Transverse colon (tissue), 4 donors: Measurements from ENCODE around the gene LRFN2. TPM values are rescaled to one million over a fixed set of nuclear protein-coding genes. Genes with fewer than 3 reads are reported as not detected.

Source experiments
- DNase-seq: peaks from one replicate; pipeline ENCODE4 v3.0.0-alpha.2; 2019
- H3K27ac ChIP-seq, 4 donors: fragments of 200-600 bp; sonication (generic); 2 replicates each; pipeline ENCODE4 v1.5.1; 2016 to 2018; ENCODE audit warnings: inconsistent platforms in 4 of 4
- H3K27me3 ChIP-seq: fragments of 200-600 bp; sonication (generic); 2 replicates; pipeline ENCODE4 v1.5.1; 2017; ENCODE audit warnings: inconsistent platforms
- H3K36me3 ChIP-seq, 4 donors: fragments of 200-600 bp; sonication (generic); 2 replicates each; pipeline ENCODE4 v1.5.1; 2017 to 2019; ENCODE audit warnings: inconsistent platforms in 4 of 4
- H3K4me1 ChIP-seq, 4 donors: fragments of 200-600 bp; sonication (generic); 2 replicates each; pipeline ENCODE4 v1.5.1; 2017 to 2020; ENCODE audit warnings: inconsistent platforms in 4 of 4
- H3K4me3 ChIP-seq, 4 donors: fragments of 200-600 bp; sonication (generic); 1 replicate in 1 of 4; 2 replicates in 3 of 4; pipeline versions ENCODE4 v1.5.1 to v1.6.1; 2017 to 2019; ENCODE audit warnings: inconsistent platforms in 4 of 4
- H3K9me3 ChIP-seq, 2 donors: fragments of 200-600 bp; sonication (generic); 2 replicates each; pipeline ENCODE4 v1.5.1; 2017 to 2019; ENCODE audit warnings: inconsistent platforms in 2 of 2
- CTCF ChIP-seq, 5 experiments: fragments of 200-600 bp in 3 of 5; fragments of 450-650 bp in 2 of 5; sonication (generic) in 3 of 5; IDR thresholded peaks; 1 replicate in 2 of 5; 2 replicates in 3 of 5; pipeline ENCODE4 v1.5.1; 2016 to 2017; ENCODE audit warnings: antibody characterized with exemption in 5 of 5, inconsistent platforms in 3 of 5, mild to moderate bottlenecking in 2 of 5, moderate library complexity in 1 of 5
- EP300 ChIP-seq: sonication (generic); formaldehyde crosslinking; IDR thresholded peaks from one replicate; pipeline ENCODE4 v1.6.1; 2017; ENCODE audit warnings: antibody characterized with exemption, low read depth
- POLR2A ChIP-seq: fragments of 450-650 bp; IDR thresholded peaks from one replicate; pipeline ENCODE4 v1.6.1; 2016; ENCODE audit warnings: antibody characterized with exemption, mild to moderate bottlenecking, moderate library complexity
- POLR2AphosphoS5 ChIP-seq, 3 donors: sonication (generic); formaldehyde crosslinking; IDR thresholded peaks; one replicate each; pipeline ENCODE4 v1.6.1; 2016; ENCODE audit warnings: antibody characterized with exemption in 3 of 3
- WGBS, 2 donors: methylation state at CpG; one replicate each; pipeline ENCODE4 v1.1.5; 2018; ENCODE audit warnings: low coverage in 1 of 2; 5-methylcytosine and 5-hydroxymethylcytosine counted together
- in situ Hi-C, 4 donors: fragments of 200-750 bp; cut with MboI; loops; one replicate each; pipeline versions ENCODE4 v1.15.0 to v1.15.1; 2017; ENCODE audit warnings: low sequenced_read_pairs in 3 of 4, low pct_ligation_motif_present in 1 of 4, low pct_unique_long_range_greater_than_20kb in 1 of 4
- intact Hi-C: fragments of 100-400 bp; cut with DNase I; formaldehyde crosslinking; loops from one replicate; pipeline ENCODE4 v1.15.1; 2023; ENCODE audit warnings: low total_unique reads
- total RNA-seq, 4 donors: library from RNA; depleted of rRNA; stranded (reverse); fragments of >200 nt; gene quantifications; one replicate each; pipeline ENCODE4 v1.1.0, GENCODE V29; 2016

LRFN2 gene
- total RNA-seq, 4 donors from 2014 or later = 0.40 to 0.41 TPM; not detected in 2

GRCh38 chr6:40466986-40467539 lies 120.1 kb downstream of the LRFN2 start:
- Histone ChIP-seq H3K4me1 (no peaks in the 10 kb centered on the region), H3K27ac (no peak overlapping the region), H3K27me3 (no peaks in the 10 kb centered on the region), H3K4me3 (no peak overlapping the region), H3K9me3 (no peaks in the 10 kb centered on the region), H3K36me3 (no peaks in the 10 kb centered on the region)
- intact Hi-C loops (no loop called here), in situ Hi-C loops (no loop called here)
- no peak for TF ChIP-seq EP300
- no peak for DNase-seq
- WGBS, 2 donors = 64 to 96% methylated on average over 2 to 3 of the region's 3 CpGs

DNA sequence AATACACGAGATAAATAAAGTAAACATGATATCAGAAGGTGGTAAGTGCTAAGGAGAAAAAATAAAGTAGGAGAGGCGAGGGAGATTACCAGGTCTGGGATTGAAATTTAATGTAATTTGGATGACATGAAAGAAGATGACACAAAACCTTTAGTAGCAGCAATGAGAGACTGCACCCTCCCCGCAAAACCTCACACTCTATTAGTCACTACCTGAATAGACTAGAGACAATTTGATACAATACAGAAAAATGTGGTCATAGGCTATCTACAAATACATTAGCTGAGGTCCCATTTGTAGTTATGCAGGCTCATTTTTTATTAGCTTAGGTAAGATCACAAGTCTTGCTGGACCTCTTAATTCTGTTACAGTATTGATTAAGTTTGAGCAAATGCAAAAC lies 125.5 kb downstream of the LRFN2 start:
- in situ Hi-C loops = no loop called here
- no peak overlapping the region for H3K27ac ChIP-seq
- H3K27me3 ChIP-seq = no peaks in the 10 kb centered on the region
- H3K9me3 ChIP-seq = no peaks in the 10 kb centered on the region
- intact Hi-C loops = no loop called here
- no peaks in the 10 kb centered on the region for H3K4me1 ChIP-seq
- 64 to 69% methylated on average over 3 of the region's 3 CpGs for WGBS, 2 donors
- TF ChIP-seq EP300 = no peak
- no peaks in the 10 kb centered on the region for H3K36me3 ChIP-seq
- DNase-seq = no peak
- no peak overlapping the region for H3K4me3 ChIP-seq

DNA sequence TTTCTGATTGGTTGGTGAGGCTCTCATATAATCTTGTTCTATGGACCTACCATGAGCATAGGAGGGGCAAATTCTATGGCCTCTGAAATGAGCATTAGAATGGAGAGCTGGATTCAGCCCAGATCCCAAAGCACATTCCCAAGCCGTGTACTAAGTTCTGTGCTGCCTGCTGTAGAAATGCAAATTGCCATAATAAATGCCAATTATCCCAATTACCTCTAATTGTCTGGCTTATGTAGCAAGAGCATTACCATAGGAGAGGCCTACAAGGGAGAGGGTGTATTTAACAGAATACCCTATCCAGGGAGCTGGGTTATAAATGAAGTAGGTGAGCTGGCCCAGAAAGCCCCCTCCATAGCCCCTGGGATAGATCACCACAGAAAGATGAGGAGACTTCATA lies 126.8 kb downstream of the LRFN2 start:
- Histone ChIP-seq H3K4me1 (no peaks in the 10 kb centered on the region), H3K27me3 (no peaks in the 10 kb centered on the region), H3K9me3 (no peaks in the 10 kb centered on the region), H3K4me3 (no peak overlapping the region), H3K27ac (no peak overlapping the region), H3K36me3 (no peaks in the 10 kb centered on the region)
- intact Hi-C loops = no loop called here
- in situ Hi-C loops = no loop called here
- TF ChIP-seq POLR2AphosphoS5 (IDR thresholded peaks at IDR 0.05) = no peak
- no peak for TF ChIP-seq CTCF (IDR thresholded peaks at IDR 0.05)
- TF ChIP-seq POLR2A = no peak
- TF ChIP-seq EP300 = no peak
- no peak for DNase-seq
- WGBS, 2 donors = 44% methylated on average over 1 of the region's 1 CpG; no CpG with 5 or more reads in 1 of the 2 donors

- in situ Hi-C loops (no loop called here), intact Hi-C loops (no loop called here)
- no peaks in the 10 kb centered on the region for H3K4me1 ChIP-seq
- no peak overlapping the region for H3K27ac ChIP-seq
- no peaks in the 10 kb centered on the region for H3K9me3 ChIP-seq
- TF ChIP-seq CTCF (IDR thresholded peaks at IDR 0.05) (no peak), POLR2A (no peak), EP300 (no peak), POLR2AphosphoS5 (IDR thresholded peaks at IDR 0.05) (no peak)
- H3K36me3 ChIP-seq = no peaks in the 10 kb centered on the region
- no peaks in the 10 kb centered on the region for H3K27me3 ChIP-seq
- DNase-seq = no peak
- WGBS, 2 donors = 69 to 100% methylated on average over 1 of the region's 1 CpG
- no peak overlapping the region for H3K4me3 ChIP-seq
Observed at GRCh38 chr6:40457261-40457660, 129.9 kb downstream of the LRFN2 start.

GRCh38 chr6:40456390-40457013 lies 130.7 kb downstream of the LRFN2 start:
- no peaks in the 10 kb centered on the region for H3K4me1 ChIP-seq
- no peaks in the 10 kb centered on the region for H3K27me3 ChIP-seq
- H3K27ac ChIP-seq = no peak overlapping the region
- no peaks in the 10 kb centered on the region for H3K9me3 ChIP-seq
- H3K4me3 ChIP-seq = no peak overlapping the region
- H3K36me3 ChIP-seq = no peaks in the 10 kb centered on the region
- no peak for TF ChIP-seq POLR2AphosphoS5 (IDR thresholded peaks at IDR 0.05)
- TF ChIP-seq EP300 = no peak
- no peak for TF ChIP-seq CTCF (IDR thresholded peaks at IDR 0.05)
- no peak for TF ChIP-seq POLR2A
- 73 to 88% methylated on average over 2 to 5 of the region's 5 CpGs for WGBS, 2 donors
- in situ Hi-C loops (no loop called here), intact Hi-C loops (no loop called here)
- no peak for DNase-seq
